ENCODE results near the gene ARFGEF2.

DNA sequence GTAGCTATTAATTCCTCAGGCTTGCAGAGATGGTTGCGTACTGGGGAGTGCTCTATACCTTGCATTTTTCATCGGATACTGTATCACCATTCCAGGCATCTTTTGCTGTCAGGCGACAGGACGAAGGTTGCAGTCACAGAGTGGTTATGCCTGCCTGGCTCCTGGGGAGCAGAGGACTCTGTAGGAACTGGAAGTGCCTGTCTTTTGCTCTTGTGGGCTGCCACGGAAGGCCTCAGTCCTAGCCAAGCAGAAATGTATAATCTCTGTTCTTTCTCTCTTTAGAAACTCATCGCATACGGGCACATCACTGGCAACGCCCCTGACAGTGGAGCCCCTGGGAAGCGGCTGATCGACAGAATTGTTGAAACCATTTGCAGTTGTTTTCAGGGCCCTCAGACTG is 29.5 kb downstream of the ARFGEF2 start:
- TF ChIP-seq, protein P1, sequence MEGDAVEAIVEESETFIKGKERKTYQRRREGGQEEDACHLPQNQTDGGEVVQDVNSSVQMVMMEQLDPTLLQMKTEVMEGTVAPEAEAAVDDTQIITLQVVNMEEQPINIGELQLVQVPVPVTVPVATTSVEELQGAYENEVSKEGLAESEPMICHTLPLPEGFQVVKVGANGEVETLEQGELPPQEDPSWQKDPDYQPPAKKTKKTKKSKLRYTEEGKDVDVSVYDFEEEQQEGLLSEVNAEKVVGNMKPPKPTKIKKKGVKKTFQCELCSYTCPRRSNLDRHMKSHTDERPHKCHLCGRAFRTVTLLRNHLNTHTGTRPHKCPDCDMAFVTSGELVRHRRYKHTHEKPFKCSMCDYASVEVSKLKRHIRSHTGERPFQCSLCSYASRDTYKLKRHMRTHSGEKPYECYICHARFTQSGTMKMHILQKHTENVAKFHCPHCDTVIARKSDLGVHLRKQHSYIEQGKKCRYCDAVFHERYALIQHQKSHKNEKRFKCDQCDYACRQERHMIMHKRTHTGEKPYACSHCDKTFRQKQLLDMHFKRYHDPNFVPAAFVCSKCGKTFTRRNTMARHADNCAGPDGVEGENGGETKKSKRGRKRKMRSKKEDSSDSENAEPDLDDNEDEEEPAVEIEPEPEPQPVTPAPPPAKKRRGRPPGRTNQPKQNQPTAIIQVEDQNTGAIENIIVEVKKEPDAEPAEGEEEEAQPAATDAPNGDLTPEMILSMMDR (IDR thresholded peaks at IDR 0.05), result no peak
- TF ChIP-seq POLR2A (IDR thresholded peaks at IDR 0.05), result no peak
